ENCODE measurements around the gene IFNG-AS1.

Gene IFNG-AS1

DNA sequence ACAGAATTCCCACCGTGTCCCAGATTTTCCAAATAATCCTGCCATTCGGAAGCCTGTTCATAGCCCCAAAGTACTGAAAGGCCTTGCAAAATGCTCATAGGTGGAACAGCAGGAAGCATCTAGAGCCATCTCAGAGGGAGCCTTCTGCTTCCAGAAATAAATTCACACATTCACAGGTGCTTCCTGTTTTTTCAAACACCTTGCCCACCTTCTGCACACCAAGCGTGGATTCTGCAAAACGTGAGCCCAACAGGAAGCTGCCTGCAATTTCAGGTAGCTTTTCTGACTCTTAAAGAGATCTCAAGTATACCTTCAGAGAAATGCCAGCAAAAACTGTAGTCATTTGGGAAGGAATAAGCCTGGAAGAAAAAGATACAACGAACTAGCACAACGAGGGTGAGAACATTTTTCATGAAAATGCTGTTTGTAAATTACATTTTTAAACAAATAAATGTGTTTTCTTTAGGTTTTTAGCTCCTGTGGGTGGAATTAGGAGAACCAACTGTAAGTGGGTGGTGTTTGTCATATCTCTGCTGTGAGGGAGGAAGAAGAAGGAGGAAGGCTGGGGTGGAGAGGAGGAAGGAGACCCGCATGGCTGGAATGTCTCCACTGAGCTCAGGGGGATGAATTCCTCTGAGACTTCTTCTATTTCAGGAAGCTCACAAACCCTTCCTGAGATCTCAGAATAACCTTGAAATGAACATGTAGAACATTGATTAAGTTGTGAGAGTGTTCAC, at the start of gene IFNG-AS1:
IFNG-AS1 (plus strand) TSS at position 264 of the 737 bp plus-strand sequence.
- ATAC-seq, result no peak

DNA sequence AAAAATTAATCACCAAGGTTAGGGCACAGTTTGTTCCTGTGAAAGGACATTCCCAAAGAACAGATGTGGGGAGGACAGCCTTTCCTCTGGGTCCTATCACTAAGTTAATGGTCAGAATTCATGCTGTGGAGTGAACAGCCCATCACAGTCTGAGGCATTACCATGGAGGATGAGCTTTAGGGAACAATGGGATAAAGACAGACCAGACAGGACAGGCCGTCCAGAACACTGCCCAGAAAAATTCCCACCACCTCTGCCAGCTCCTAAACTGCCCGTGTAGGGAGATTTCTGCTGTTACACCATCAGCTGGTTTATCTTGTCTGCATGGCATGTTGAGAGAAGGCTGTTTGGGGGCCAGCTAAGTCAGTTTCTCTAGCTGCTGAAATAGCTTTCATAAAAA, 49.6 kb upstream of the IFNG-AS1 start:
- ATAC-seq (no peak), DNase-seq (no peak)

More for the DNA sequence above, at the start of gene IFNG-AS1:
- no peak for DNase-seq

DNA sequence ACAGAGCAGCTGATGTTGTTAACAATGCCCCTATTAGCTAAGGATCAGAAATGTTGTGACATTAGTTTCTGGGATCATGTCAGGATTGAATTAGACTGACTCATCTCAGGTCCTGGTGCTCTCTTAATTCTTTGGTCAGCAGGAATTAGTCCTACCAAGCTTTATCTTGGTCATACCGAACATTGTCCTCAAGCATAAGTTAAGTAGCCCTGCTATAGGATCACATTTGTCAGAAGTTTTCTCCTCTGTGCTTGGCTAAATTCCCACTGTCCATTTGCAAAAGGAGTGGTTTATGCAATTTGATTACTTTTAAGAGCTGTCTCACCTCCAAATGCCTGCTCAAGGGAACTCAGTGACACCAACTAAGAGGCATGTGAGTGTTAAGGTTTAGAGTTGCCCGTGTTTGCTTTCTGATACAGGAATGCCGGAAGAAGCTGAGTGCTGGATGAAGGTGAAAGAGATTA, 48.4 kb upstream of the IFNG-AS1 start:
- DNase-seq (no peak), ATAC-seq (no peak)

DNA sequence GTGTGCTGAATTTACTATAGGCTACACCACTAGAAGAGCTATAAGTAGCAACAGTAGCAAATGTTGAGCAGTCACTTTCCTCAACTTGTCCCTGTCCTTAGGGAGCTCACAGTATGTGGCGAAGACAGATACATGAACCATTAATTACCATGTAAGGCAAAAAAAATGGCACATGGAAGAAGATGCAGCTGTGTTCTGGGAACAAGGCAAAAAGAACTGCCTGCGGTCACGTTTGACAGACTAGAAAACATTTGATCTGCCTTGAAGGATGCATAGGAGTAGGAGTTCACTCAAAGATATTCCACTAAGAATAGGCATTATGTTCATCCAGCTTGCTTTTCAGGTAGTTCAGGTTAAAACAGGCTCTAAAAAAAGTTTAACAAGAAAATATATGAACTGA, 46.5 kb upstream of the IFNG-AS1 start:
- no peak for ATAC-seq
- DNase-seq, result no peak

DNA sequence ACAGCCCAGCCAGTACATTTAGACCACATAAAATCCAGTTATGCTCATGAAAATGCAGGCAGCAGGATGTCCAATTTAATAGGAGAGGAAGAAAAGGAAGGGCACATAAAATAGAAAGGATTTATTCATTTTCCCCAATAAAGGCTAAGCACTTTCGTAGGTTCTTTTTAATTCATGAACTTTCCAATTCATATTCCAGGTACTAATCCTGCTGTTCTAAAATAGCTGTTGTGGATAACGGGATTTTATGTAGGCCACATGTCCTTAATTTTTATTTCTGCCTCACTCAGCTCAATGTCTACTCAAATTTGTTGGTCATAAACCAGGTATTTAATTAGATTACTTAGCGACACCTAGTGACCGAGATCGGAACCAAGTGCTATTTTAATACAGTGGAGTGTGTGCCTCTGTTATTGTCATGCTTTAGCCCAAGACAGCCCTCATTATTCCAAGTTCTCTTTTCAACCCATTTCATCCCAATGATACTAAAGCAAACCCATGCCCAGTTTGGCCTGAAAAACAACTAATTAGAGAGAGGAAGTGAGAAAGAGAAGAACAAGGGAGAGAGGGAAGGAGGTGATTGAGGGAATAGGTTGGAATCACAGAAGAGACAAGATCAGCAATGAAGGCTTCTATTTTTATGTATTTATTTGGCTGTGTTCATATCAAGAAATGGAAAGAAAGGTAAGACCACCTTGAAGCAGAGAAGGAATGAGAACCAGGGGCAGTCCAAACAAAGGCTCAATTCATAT, 45.9 kb upstream of the IFNG-AS1 start:
- peak; percentile 66 for ATAC-seq

DNA sequence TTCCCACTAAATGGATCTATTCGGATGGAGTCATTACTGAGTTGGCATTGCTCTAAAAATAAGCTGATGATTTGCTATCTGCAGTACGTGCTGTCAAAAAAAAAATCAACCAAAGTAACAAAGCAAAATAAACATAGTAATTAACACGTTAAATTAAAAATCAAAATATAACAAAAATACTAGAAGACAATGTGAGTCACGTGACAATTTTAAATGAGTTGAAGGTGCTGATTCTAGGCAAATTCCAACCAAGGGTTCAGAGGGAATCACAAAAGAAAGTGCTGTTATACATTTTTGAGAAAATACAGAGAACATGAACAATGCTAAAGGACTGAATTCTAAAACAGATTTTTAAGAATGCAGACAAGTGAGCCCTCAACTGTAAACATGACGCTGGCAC, 45.2 kb upstream of the IFNG-AS1 start:
- DNase-seq, result no peak
- no peak for ATAC-seq

More for the DNA sequence above, 45.9 kb upstream of the IFNG-AS1 start:
- DNase-seq, result peak; percentile 66

DNA sequence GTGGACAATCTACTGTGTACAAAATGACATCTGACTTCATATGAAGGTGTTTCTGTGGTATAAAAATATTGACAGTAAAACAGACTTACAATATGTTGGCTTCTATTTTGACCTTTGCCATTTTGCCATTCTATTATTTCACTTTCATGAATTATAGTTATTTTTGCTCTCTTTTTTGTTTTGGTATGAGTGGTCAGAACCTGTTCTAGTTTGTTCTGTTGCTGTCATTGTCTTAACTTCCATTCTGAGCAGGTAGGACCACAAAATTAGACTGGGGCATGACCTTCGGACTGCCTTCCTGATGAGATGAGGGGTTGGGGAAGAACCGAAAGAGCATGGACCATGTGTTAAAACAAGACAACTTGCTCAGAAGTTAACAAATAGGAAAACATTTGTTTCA, 36.5 kb upstream of the IFNG-AS1 start:
- no peak for ATAC-seq

DNA sequence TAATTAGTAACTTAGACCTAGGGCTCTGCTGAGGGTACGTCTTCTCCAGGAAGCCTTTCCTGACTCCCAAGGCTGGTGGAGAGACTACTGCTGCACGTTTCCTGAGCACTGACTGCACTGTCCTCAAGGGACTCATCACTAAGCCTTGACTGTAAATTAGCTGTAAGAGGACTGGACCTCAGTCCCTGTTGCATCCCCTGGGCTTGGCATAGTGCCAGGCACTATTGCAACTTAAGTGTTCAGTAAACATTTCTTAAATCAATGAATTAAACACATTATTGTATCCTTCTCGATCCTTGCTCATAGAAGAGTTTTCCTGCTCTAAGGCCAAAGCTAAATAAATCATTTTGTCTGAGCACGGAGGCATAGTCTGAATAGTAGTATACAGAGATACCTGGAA, 31.9 kb upstream of the IFNG-AS1 start:
- DNase-seq, result no peak
- ATAC-seq, result no peak

More for the DNA sequence above, 36.5 kb upstream of the IFNG-AS1 start:
- no peak for DNase-seq

DNA sequence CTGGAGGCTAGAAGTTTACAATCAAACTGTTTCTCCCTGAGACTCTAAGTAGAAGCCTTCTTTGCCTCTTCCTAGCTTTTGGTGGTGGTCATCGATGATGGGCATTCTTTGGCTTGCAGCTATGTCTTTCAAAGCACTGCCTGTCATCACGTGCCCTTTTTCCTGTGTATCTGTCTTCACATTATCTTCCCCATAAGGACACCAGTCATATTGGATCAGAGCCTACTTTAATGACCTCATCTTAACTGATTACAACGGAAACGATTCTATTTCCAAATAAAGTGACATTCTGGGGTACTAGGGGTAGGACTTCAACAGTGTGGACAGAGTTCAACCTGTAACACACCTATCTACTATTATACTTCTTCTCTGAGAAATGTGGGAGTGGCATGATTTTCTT, 31.1 kb upstream of the IFNG-AS1 start:
- no peak for DNase-seq
- ATAC-seq, result no peak

DNA sequence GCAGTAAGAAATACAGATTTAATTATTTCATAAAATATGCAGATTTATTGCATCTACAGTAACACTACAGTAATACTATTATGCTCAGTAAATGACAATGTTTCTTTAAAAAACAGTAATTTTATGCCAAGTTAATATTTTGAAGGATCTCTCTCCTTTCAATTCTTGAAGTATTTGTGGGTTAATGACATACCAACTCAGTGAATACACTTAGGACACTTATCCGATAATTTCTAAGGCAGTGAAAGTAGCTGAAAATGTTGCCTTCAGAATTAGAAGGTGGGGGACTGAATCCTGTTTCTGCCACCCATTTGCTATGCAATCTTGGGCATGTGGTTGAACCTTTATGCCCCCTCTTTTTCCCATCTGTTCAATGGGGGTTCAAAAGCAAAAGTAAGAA, 24.8 kb upstream of the IFNG-AS1 start:
- no peak for DNase-seq
- no peak for ATAC-seq

DNA sequence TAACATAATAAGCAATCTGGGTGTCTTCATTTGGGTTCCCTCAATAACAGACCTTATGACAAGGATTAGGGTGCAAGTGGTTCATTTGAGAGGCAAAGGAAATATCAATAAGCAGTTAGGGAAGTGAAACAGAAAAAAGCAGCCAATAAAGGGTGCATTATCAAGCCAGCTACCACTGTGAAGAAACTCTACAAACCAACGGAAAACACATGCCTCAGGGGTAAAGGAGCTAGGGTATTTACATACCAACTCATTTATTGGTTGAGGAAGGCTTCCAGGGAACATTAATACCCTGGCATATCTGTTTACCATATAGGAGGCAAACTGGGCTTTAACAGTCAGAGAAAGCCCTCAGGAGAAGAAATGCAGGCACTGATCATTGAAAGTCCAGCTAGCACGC, 22.7 kb upstream of the IFNG-AS1 start:
- DNase-seq (no peak), ATAC-seq (no peak)

DNA sequence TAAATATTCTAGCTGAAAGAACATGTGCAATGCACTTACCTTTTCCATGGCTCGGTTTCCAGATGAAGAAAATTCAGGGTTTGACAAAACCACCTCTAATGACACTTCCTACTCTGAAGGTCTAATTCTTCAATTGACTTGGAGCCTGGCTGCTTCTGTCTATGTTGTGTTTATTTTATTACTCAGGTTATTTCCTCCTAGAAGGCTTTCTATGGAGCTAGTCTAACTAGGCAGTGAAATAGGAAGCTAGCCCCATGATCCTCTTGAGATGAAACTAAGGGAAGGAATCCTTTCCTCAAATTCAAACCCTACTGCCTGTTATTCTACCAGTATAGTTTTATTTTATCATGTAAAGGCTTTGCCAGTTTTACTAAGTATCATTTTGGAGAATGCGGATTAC, 20.9 kb upstream of the IFNG-AS1 start:
- DNase-seq (no peak), ATAC-seq (no peak)

DNA sequence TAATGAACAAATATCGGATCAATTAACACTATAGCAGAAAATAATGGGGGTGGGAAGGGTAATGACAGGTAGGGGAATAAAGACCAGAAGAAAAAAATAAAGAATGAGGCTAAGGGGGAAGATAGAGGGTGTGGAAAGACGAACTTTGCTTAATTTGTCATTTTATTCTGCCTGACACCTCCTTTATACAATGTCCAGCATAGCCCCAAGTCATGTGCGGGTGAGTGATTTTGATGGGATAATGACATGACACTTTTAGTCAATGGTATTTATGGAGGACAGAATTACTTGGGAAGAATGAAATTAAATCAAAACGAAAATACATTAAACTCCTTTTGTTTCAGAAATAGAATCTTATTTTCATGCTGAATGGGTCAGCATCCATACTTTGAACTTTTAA, 20.5 kb upstream of the IFNG-AS1 start:
- DNase-seq (no peak), ATAC-seq (no peak)

DNA sequence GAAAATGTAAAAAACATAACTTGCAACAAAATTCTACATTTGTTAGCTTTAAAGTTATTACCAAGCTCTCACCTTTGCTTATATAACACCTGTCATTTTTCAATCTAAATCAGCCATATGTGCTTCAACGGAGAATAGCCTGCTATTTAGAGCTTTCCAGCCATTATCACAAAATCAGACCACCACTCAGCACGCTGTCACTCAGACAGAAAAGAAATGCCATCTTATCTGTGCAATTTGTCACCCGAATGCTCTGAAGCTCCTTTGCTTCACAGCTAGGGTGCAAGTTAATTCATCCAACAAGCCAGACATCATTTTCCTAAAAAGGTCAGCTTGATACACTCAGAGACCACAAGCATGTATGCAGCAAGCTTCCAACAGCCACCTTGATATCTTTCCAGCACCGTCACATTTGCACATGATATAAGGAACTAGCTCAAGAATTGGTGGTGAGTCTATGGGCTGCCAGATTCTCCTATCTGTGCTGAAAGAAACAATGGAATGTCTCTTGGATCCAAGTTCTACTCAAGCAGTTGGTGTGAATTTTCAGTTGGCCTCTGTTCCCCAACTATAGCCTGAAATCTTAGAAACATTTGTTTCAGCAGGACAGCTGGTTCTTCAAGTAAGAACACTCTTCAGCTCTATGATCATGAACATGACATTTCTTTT, 20.0 kb upstream of the IFNG-AS1 start:
- no peak for DNase-seq
- ATAC-seq, result no peak

DNA sequence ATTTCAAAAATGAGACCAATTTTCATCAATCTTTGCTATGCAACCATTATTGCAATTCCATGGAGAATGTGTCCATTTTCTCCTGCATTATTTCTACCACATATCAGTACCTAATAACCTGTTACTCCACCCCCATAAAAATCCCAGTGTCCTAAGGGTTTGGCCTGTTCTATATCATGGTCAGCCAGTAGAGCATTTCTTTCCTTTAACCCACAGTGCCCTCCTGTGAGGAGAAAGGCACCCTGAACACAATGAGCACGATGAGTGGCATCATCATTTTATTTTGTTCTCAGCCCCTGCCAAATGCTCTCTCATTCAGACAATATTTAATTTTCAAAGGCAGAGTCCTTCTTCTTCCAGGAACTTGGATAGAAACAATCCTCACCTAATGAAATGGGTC, 11.6 kb upstream of the IFNG-AS1 start:
- no peak for ATAC-seq
- no peak for DNase-seq

DNA sequence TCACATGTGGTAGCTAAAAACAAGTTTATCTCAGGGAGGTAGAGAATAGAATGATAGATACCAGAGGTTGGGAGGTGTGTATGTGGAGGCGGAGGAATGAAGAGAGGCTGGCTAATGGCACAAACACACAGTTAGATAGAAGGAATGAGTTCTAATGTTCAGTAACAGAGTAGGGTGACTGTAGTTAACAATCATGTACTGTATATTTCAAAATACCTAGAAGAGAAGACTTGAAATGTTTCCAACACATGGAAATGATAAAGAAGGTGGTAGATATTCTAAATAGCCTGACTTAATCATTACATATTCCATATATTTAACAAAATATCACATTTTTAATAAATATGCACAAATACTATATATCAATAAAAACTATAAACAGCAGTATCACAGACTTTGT, 8.9 kb upstream of the IFNG-AS1 start:
- ATAC-seq, result no peak

DNA sequence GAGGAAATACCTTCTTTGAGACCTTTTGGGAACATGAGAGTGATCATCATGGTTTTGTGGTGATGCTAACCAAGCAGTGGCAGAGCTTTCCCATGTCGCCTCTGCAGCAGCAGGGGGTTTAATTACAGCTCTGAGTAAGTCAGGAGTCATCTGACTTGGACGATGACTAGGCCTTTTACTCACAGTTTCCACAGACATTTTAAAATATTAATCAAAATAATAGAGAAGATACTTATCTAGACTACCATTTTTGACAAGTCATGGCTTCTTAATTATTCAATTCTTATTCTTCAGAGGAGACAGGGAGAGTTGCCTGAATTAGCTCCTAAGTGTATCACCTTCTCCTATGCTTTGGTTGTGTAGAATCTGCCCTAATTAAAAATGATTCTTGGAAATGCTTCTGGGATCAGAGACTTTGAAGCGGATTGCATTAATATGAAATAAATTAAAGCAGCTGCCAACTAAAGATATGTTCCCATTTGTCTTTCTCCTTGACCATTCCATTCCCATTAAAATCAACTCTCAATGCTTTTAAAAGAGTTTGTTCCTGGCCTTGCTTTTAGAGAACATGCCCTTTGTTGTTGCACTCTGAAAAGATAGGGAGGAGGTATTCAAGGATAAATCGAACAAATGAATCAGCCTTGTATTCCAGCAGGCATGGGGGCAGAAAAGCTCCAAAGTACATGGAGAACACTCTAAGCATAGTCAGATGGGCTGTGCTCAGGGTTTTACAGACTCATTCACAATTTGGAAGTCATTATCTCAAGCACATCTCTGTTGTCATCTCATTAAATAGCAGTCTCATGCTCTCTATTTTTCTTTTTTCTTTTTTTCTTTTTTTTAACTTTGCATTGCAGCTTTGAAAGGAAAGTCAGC, 7.7 kb upstream of the IFNG-AS1 start:
- ATAC-seq (no peak), DNase-seq (no peak)

More for the DNA sequence above, 8.9 kb upstream of the IFNG-AS1 start:
- no peak for DNase-seq

DNA sequence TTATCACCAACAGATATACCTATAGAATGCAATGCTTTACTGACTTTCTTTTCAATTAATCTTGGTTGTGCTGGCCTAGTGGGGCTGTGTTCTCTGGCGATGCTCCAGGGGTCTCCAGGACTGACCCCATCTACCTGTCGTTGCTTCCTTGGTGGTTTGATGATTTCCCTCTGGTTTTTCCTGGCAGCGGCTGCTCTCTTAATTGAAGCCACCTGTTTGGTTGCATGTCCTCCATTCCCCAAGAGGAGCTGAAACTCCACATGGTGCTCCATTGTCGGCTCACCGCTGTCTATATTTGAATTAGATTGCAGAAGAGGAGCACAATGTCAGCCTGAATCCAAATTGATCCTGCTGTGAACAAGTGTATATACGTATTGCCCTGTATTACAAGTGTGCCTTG, 7.1 kb upstream of the IFNG-AS1 start:
- no peak for DNase-seq

DNA sequence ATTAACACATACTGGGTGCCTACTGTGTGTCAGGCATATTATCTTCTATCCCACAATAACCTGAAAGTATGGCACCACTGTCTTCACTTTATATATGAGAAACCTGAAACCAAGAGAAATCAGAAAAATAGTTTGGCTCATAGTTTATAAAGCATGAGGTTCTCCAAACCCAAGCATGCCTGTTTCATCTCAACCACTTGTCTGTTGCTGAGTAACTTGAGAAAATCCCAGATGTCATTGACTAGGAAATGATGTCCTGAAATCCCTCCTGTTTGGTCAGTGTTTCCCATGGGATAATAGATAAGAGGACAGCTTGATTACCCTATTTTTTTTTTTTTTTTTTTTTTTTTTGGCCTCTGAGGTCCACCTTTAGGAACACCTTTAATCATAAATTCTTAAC, 2.6 kb upstream of the IFNG-AS1 start:
- ATAC-seq (no peak), DNase-seq (no peak)

More for the DNA sequence above, 7.1 kb upstream of the IFNG-AS1 start:
- no peak for ATAC-seq

DNA sequence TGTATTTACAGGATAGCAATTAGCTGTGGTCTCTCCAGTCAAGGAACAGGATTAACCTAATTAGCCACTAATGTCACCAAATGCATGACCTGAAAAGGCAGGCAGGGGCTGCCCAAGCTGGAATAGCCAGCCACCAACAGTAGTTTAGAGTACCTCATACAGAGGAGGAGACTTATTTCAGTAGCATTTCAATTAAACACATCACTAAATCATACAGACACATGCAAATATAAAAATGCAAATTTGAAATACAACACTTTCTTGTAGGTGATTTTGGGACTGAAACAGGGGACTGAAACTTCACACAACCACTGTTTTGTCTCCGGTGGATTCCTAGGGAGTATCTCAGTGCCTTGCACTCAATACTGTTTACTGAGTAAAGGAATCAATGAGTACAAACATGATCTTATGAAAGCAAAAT, 636 bp upstream of the IFNG-AS1 start:
- peak; percentile 41 for ATAC-seq
- DNase-seq, result no peak

DNA sequence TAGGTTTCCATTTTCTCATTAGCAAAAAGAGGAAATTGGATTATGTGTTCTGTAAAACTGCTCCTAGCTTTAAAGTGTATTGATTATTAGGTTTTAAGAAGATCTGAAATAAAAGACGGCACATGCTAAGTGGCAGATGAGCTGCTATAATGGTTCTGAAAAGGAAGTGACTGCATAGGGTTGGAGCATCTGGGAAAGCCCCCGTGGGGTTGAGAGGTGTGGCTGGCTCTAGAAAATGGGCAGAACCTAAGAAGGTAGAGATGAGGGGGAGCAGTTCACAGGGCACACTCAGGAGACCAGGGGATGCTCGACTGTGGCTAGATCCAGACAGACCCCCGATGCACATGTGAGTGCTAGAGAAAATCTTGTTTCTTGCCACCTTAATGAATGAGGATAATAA, 1.9 kb downstream of the IFNG-AS1 start:
- DNase-seq, result peak; percentile 41
- ATAC-seq, result peak; percentile 89

DNA sequence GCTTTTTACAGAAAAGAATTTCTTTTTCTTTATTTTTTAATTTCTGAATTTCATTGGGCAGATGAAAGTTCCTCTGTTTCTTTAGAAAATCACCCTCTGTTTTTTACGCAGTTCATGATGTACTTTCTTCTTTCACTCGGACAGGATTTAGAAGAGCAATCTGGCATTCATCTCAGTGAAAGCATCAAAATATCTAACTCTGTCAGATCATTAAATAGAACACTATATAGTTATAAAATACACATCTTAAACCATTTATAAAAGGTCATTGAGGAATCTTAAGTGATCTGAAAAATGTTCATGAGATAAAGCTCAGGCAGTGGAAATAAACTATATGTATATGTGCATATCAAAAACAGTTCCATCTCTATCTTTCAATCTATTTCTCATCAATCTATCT, 3.9 kb downstream of the IFNG-AS1 start:
- DNase-seq (no peak), ATAC-seq (no peak)
